AG04450 (cell line): Measurements from ENCODE around the gene PTPRS. TPM values are rescaled to one million over a fixed set of nuclear protein-coding genes. Genes with fewer than 3 reads are reported as not detected.

Source experiments
- CTCF ChIA-PET: fragments of 300-600, 350-600 bp; formaldehyde crosslinking; extraction: SDS; loops from one replicate; lab custom pipeline; 2022; ENCODE audit warnings: antibody characterized with exemption, inconsistent platforms; lab: Charles Lee
- POLR2A ChIA-PET: fragments of 350-600 bp; formaldehyde crosslinking; extraction: SDS; loops from one replicate; lab custom pipeline; 2021; ENCODE audit warnings: antibody characterized with exemption, inconsistent platforms; lab: Yijun Ruan, JAX
- DNase-seq: peaks from one replicate; pipeline ENCODE4 v3.0.0-alpha.2; 2011; ENCODE audit warnings: low read depth, low spot score
- H3K27ac ChIP-seq: one replicate; pipeline ENCODE4 v1.5.1; 2012; ENCODE audit warnings: low read depth, low read length, control low read depth
- H3K27me3 ChIP-seq: one replicate; pipeline ENCODE4 v1.6.0; 2012; ENCODE audit warnings: low read length; ENCODE audit not compliant: control insufficient read depth, insufficient read depth
- H3K4me3 ChIP-seq: 2 replicates; pipeline ENCODE4 v1.5.1; 2011; ENCODE audit warnings: mild to moderate bottlenecking, low read depth, low read length, control low read depth
- H3K9me3 ChIP-seq: 2 replicates; pipeline ENCODE4 v1.5.1; 2012; ENCODE audit warnings: low read length; ENCODE audit not compliant: control insufficient read depth, insufficient read depth
- CTCF ChIP-seq: IDR thresholded peaks from 2 replicates; pipeline ENCODE4 v1.5.1; 2011; ENCODE audit warnings: low read depth, low read length, control low read depth, inconsistent platforms
- polyA plus RNA-seq: library from polyadenylated mRNA; depleted of rRNA; stranded (reverse); fragments of >200 nt; gene quantifications from 2 replicates; pipeline ENCODE4 v1.2.3, GENCODE V29; 2011

PTPRS gene
- polyA plus RNA-seq, 1 experiment, result 26.5 TPM

- no peak for DNase-seq
- POLR2A ChIA-PET, result no interaction called here
- H3K9me3 ChIP-seq, result no peaks in the 10 kb centered on the region; the same call in 1 of the 2 replicates
- CTCF ChIA-PET, result no interaction called here
- TF ChIP-seq CTCF, result no peak
- H3K27me3 ChIP-seq, result peaks cover 14% of the 10 kb centered on the region
- no peak overlapping the region for H3K27ac ChIP-seq
- no peak overlapping the region for H3K4me3 ChIP-seq
Observed at GRCh38 chr19:5337708-5338655, 2.6 kb downstream of the PTPRS start.

- no peak for DNase-seq
- TF ChIP-seq CTCF, result no peak
- ChIA-PET POLR2A (no interaction called here), CTCF (interaction anchor here (0.6 kb wide), 1 partner anchor 166 kb away, joined by 3 read pairs; no protein-coding TSS in a partner anchor)
- peaks cover 14% of the 10 kb centered on the region for H3K27me3 ChIP-seq
- H3K27ac ChIP-seq, result no peak overlapping the region
- no peaks in the 10 kb centered on the region; the same call in 1 of the 2 replicates for H3K9me3 ChIP-seq
- H3K4me3 ChIP-seq, result no peak overlapping the region
Observed at GRCh38 chr19:5337126-5337525, 3.5 kb downstream of the PTPRS start.

GRCh38 chr19:5336195-5336965 is 4.2 kb downstream of the PTPRS start:
- Histone ChIP-seq H3K27ac (no peak overlapping the region), H3K9me3 (no peaks in the 10 kb centered on the region; the same call in 1 of the 2 replicates), H3K27me3 (peaks cover 14% of the 10 kb centered on the region), H3K4me3 (no peak overlapping the region)
- DNase-seq, result no peak
- POLR2A ChIA-PET, result no interaction called here
- CTCF ChIA-PET, result no interaction called here
- TF ChIP-seq CTCF, result no peak

- no peak for DNase-seq
- Histone ChIP-seq H3K27ac (no peak overlapping the region), H3K9me3 (no peaks in the 10 kb centered on the region; the same call in 1 of the 2 replicates), H3K27me3 (peaks cover 14% of the 10 kb centered on the region), H3K4me3 (no peak overlapping the region)
- ChIA-PET POLR2A (no interaction called here), CTCF (no interaction called here)
- no peak for TF ChIP-seq CTCF
Observed at GRCh38 chr19:5335593-5335992, 5.0 kb downstream of the PTPRS start.
